NCI-H345 (cell line): Measurements from ENCODE around the gene LRRC58.
"Not testable (repeated sequence)": the region's sequence is repeated elsewhere in the genome, so short reads cannot be mapped to it uniquely, and the experiment has no call there.

Experiments
- DNase-seq: peaks from one replicate; lab custom pipeline; 2025; lab: John Stamatoyannopoulos, UW

The LRRC58 gene

GRCh38 chr3:120339362-120339761, 9.8 kb downstream of the LRRC58 start:
- no peak for DNase-seq

- no peak for DNase-seq
These were observed 10.6 kb downstream of the LRRC58 start for GRCh38 chr3:120338517-120338916.

GRCh38 chr3:120332646-120333045, 16.5 kb downstream of the LRRC58 start:
- DNase-seq: no peak

DNA sequence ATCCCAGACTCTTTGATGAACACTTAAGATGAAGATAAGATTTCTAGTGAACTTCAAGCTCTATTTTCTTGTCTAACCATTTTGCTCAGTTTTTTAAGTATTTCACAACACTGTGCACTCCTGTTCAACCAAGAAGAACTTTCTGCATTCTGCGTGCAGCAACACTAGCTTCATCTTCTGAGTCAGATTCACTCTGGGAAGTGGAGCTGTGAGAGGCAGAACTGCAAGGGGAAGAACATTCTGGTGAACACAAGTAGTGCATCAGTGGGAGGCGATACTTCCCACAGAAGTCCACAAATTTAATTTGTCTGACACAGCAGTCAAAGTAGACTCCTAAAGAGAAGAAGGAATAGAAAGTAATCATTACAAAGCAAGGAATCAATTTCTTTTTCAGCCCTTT, 18.1 kb downstream of the LRRC58 start:
- no peak for DNase-seq

GRCh38 chr3:120326784-120327183, 22.4 kb downstream of the LRRC58 start:
- no peak for DNase-seq

GRCh38 chr3:120324190-120324589, 25.0 kb downstream of the LRRC58 start:
- DNase-seq: no peak

GRCh38 chr3:120323761-120324160, 25.4 kb downstream of the LRRC58 start:
- DNase-seq: not testable (repeated sequence)

DNA sequence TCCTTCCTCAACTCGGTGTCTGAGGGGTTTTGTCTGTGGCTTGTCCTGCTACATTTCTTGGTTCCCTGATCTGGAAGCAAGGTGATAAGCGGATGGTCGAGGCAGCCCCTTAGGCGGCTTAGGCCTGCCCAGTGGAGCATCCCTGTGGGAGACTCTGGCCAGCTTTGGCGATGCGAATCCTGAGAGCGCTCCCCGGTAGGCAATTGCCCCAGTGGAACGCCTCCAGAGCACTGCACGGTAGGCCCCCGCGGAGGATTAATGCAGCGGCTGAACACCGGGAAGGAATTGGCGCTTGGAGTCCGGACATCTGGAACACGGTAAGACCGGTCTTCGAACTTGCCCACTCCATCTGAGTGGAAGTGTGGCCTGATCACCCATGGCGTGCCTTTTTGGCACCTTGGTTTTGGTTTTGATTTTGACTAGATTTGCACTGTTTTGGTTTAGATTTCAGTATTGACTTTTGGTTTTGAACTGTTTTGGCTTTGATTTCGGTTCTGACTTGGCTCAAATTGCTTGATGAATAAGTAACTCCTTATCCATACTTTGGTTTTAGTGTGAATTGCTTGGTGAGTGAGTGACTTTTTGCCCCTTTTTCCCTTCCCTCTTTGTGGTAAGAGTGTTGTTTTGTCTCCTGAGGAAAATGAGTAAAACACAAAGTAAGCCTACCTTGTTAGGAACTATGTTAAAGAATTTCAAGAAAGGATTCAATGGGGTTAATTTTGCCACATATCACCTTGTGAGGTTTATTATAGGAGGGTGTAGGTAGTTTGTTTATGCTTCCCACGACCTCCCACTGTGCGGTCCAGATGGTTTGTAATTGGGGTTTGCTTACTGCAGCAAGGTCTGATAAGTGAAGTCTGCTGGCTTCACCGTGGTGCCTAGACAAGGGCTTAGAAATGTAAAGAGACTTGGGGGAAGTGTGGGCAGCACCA, 37.0 kb downstream of the LRRC58 start:
- no peak for DNase-seq

DNA sequence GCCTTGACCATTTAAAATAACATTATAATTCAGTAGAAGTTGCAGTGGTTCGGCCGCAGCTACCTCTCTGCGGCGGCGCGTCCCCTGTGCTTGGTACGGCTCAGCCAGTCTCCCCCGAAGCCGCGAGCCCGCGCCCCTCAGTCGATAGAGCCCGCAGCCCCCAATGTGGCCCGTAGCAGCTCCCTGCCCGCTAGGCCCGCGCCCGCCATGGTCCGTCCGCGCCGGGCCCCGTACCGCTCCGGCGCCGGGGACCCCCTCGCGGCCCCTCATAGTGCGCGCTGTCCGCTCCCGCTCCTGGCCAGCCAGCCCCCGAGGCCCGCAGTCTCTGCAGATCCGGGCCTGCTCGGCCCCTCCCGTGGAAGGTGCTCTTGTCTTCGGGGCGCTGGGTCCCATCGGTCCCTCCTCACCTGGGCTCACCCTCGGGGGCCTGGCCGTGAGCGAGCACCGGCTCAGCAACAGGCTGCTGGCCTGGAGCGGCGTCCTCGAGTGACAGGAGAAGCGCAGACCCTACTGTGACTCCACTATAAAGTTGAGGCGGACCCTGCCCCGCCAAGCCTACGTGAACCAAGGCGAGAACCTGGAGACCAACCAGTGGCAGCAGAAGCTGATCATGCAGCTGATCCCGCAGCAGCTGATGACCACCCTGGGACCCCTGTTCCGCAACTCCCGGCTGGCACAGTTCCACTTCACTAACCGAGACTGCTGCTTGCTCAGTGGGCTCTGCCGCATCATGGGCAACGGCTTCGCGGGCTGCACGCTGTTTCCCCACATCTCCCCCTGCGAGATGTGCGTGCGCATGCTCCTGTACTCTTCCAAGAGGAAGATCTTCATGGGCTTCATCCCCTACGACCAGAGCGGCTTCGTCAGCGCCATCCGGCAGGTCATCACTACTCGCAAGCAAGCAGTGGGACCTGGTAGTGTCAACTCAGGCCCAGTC, 42.4 kb downstream of the LRRC58 start:
- DNase-seq: no peak

DNA sequence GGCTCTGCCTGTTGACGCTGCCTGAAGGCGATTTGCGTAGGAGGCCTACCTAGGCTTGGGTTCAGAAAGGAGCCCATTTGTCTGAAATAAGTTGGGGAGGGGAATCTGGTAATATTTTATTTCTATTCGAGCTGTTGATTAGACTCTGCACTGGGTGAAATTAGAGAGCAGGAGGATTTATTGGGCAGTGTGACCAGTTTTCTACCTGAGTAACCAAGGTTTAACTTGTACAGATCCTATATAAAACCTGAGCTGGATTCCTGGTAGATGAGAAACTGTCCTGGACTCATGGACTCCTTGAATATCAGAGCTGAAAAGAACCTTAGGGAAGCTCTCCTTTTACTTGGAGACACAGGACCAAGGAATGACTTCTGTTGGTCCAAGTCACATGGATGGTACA, 44.5 kb downstream of the LRRC58 start:
- DNase-seq: no peak

- DNase-seq: no peak
These were observed 46.8 kb downstream of the LRRC58 start for GRCh38 chr3:120302361-120302760.

DNA sequence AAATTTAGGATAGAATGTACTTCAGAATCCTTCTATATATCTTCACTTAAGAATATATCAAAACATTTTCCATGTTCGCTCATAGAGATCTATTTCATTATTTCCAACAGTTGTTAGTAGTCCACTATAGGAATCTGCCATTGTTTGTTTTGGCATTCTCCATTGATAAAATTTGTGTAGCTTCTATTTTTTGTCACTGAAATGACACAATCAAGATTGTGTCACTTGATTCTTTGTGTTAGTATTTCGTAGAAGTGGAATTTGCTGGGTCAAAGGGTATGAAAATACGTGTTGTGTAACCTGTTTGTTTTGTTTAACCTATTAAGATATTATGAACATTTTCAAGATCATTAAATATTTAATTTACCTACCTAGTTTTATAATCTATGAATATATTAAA, 48.2 kb downstream of the LRRC58 start:
- no peak for DNase-seq

- DNase-seq: no peak
These were observed 49.8 kb downstream of the LRRC58 start for GRCh38 chr3:120299403-120299802.

DNA sequence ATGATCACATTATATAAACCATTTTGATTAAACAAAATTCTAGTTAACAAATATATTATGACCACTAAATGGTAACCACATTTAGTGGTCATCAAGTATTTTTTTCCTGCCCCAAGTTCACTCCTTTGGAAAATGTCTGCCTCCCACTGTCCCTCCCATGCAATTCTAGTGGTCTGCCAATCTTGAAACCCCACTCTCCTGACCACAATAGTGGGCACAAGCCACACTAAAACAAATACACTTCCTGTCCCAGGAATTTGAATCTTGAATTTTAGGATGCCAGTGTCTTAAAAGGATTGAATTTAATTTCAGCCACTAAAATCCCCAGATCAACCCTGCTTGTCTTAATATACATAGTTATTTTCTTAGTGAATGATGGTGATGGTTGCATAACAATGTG, 50.2 kb downstream of the LRRC58 start:
- DNase-seq: no peak

GRCh38 chr3:120291552-120291951, 57.6 kb downstream of the LRRC58 start:
- not testable (repeated sequence) for DNase-seq

- no peak for DNase-seq
These were observed 59.5 kb downstream of the LRRC58 start for GRCh38 chr3:120289636-120290035.

- no peak for DNase-seq
These were observed 62.7 kb downstream of the LRRC58 start for GRCh38 chr3:120286465-120286864.

- no peak for DNase-seq
These were observed 63.7 kb downstream of the LRRC58 start for GRCh38 chr3:120285508-120285841.

DNA sequence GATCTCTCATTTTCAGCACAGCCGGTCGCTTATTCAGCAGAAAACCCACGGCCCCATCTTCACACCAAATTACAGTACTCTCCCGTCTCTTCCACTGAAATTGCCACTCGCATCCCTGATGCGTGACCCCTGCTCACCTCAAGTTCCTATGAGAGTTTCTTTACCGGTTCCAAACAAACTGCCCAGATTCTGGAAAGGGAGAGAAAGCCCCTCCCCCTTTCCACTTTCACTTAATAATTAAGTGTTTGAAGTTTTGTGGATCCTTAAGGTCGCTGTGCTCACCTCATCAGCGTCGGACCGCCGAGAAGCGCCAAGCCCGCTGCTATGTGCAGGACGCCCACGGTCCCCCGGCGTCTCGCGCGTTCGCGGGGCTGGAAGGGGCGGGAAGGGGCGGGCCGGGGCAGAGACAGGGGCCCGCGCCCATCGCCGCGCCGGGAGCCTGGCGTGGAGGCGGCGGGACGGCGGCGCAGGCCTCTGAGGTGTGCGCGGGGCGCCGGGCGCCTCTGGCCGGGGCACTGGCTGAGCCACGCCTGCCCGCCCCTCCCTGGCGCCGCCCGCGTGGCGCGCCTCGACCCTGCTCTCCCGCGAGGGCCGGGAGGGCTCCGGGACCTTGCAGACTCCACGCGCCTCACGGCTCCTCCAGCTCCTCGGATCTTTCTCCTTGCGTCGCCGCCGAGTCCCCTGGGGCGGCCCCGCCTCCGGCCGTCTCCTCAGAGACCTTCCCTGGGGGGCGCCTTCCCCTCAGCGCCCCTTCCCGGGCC, 64.2 kb downstream of the LRRC58 start, which contains the start of gene GPR156:
GPR156 (minus strand) TSS at position 476 of the 761 bp plus-strand sequence. CDS start 41,124 bp downstream, outside the sequence.
- DNase-seq: no peak

DNA sequence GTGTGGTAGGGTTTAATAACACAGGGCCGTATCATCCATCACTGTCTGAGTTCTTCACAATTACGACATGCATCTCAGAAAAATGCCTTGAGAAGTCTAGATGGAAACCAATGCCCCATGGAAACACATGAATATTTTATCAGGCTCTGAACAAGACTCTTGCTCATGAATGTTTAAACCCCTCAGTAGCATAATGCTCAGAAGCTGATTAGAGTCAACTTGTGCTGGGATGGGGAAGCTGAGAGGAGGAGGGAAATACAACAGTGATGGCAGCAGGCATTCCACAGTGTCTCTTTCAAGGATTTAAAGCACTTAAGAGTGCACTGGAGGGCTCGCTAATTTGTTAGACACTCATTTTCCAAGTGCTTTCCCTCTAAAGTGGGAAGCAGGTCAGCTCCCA, 67.9 kb downstream of the LRRC58 start:
- DNase-seq: no peak

DNA sequence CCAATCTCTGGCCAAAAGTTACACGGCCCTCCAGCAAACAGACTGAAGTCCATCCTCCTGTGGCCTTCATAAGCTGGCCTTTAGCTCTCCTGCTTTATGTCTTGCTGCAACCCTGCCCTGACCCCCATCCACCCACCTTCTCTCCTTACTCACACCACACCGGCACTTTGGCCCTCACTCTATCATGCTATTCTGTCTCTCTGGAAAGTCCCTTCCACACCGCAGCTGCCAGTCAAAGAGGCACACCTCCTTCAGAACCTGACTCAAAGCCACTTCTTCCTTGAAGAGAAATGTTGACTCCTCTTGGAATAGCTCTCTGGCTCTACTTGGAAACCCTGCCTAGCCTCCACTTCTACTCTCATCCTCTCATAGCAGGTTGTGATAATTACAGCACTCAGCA, 68.6 kb downstream of the LRRC58 start:
- DNase-seq: no peak

DNA sequence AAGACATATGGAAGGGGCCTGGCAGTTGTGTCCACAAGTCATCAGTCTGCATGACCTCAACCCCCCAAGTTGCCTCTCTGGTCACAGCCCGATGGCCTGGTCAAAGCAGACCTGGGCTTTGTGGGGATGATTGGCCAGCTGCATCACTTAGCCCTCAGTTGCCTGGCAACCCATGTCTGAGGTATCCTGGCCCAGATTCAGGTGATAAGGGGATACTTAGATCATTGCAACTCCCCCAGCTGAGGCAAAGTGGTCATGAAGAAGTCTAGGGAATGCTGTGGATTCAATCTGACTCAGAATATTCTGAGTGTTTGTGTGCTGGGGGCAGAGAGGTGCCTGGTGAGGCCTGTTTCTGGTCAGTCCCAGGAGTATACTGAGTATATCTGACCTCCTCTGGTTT, 69.1 kb downstream of the LRRC58 start:
- DNase-seq: no peak
